Chondrocyte (in vitro differentiated cells): ENCODE data around the gene TBL3. TPM values are rescaled to one million over a fixed set of nuclear protein-coding genes. Genes with fewer than 3 reads are reported as not detected.
"Not testable (repeated sequence)": the region's sequence is repeated elsewhere in the genome, so short reads cannot be mapped to it uniquely, and the experiment has no call there.

Experiments used
- DNase-seq: peaks from one replicate; pipeline ENCODE4 v3.0.0; 2021; ENCODE audit warnings: mixed read lengths, low spot score
- H3K27ac Mint-ChIP-seq: one replicate; pipeline ENCODE4 v1.8.0; 2021; ENCODE audit warnings: mild to moderate bottlenecking, moderate library complexity, mixed read lengths; ENCODE audit not compliant: unreplicated experiment
- H3K27me3 Mint-ChIP-seq: 2 replicates; pipeline ENCODE4 v1.8.0; 2021; ENCODE audit warnings: low read depth, mixed read lengths
- H3K36me3 Mint-ChIP-seq: 2 replicates; pipeline ENCODE4 v1.8.0; 2021; ENCODE audit warnings: low read depth, mixed read lengths
- H3K4me1 Mint-ChIP-seq: 2 replicates; pipeline ENCODE4 v1.8.0; 2021; ENCODE audit warnings: low read depth, mild to moderate bottlenecking, mixed read lengths
- H3K4me3 Mint-ChIP-seq: one replicate; pipeline ENCODE4 v1.8.0; 2021; ENCODE audit warnings: mild to moderate bottlenecking, moderate library complexity, mixed read lengths; ENCODE audit not compliant: unreplicated experiment
- H3K9me3 Mint-ChIP-seq: 2 replicates; pipeline ENCODE4 v1.8.0; 2021; ENCODE audit warnings: low read depth, mixed read lengths
- total RNA-seq: library from RNA; stranded (reverse); gene quantifications from 3 replicates; pipeline ENCODE4 v1.2.1, GENCODE V29; 2021
- TF ChIP-seq, protein P1 (sequence below): fragments of 200-600 bp; sonication (generic); IDR thresholded peaks from 2 replicates; pipeline ENCODE4 v1.5.0; 2021; ENCODE audit warnings: antibody characterized with exemption, mild to moderate bottlenecking, moderate library complexity

The TBL3 gene
- total RNA-seq, 1 donor from 2014 or later: 21.6 TPM

DNA sequence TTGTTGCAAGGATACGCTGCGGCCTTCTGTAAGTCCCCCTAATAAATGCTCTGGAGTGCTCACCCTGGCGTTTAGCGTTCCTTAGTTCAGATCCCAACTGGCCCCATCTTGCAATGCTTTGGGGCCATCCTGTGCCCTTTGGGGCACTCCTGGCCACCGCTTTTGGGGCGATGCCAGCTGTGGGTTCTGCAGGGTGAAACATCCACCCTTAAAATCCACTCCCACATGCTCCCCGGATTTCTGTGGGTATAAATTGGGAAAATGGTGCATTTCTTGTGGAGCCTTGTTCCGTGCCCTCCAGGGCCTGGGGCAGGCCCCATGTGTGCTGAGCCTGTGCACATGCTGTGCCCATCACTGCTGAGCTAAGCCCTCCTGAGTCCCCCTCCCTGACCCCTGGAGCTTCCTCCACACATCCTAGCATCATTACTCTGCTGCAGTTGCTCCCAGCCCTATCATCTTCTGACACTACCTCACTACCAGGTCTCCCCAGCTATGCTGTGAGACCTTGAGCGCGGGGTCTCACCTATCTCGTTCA lies 34.8 kb upstream of the TBL3 start:
- peaks cover 8% of the 10 kb centered on the region for H3K4me1 Mint-ChIP-seq
- no peak overlapping the region for H3K27ac Mint-ChIP-seq
- H3K9me3 Mint-ChIP-seq: no peaks in the 10 kb centered on the region
- H3K4me3 Mint-ChIP-seq: no peak overlapping the region
- TF ChIP-seq, protein P1, sequence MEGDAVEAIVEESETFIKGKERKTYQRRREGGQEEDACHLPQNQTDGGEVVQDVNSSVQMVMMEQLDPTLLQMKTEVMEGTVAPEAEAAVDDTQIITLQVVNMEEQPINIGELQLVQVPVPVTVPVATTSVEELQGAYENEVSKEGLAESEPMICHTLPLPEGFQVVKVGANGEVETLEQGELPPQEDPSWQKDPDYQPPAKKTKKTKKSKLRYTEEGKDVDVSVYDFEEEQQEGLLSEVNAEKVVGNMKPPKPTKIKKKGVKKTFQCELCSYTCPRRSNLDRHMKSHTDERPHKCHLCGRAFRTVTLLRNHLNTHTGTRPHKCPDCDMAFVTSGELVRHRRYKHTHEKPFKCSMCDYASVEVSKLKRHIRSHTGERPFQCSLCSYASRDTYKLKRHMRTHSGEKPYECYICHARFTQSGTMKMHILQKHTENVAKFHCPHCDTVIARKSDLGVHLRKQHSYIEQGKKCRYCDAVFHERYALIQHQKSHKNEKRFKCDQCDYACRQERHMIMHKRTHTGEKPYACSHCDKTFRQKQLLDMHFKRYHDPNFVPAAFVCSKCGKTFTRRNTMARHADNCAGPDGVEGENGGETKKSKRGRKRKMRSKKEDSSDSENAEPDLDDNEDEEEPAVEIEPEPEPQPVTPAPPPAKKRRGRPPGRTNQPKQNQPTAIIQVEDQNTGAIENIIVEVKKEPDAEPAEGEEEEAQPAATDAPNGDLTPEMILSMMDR: no peak
- DNase-seq: no peak
- H3K27me3 Mint-ChIP-seq: no peaks in the 10 kb centered on the region
- peaks cover 10% of the 10 kb centered on the region for H3K36me3 Mint-ChIP-seq

DNA sequence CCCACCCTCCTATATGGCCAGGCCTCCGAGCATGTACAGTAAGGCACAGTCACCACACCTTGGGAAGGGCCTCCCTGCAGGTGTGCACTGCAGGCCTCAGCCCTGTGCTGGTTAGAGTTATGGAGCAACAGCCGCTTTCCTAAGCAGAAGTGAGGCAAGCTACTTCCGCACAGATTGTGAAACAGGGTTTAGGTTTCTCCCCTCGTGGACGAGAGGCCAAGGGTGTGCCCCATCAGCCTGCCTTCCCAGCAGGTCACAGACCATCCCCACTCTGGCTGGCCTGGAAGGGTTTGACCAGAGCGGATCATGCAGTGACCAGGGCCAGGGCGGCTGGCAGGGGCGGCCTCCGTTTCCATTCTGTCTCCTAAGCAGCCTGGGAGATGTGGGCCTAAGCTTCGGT lies 33.5 kb upstream of the TBL3 start:
- Mint-ChIP-seq H3K27ac (no peak overlapping the region), H3K9me3 (no peaks in the 10 kb centered on the region), H3K4me3 (no peak overlapping the region), H3K4me1 (peaks cover 15% of the 10 kb centered on the region), H3K27me3 (no peaks in the 10 kb centered on the region), H3K36me3 (peaks cover 10% of the 10 kb centered on the region)
- no peak for DNase-seq
- TF ChIP-seq, protein P1: no peak

- Mint-ChIP-seq H3K27me3 (no peaks in the 10 kb centered on the region), H3K4me3 (no peak overlapping the region), H3K36me3 (peaks cover 10% of the 10 kb centered on the region), H3K4me1 (peaks cover 20% of the 10 kb centered on the region), H3K27ac (no peak overlapping the region), H3K9me3 (no peaks in the 10 kb centered on the region)
- TF ChIP-seq, protein P1: no peak
- no peak for DNase-seq
Observed at GRCh38 chr16:1938910-1939309, 32.9 kb upstream of the TBL3 start.

- not testable (repeated sequence) for DNase-seq, H3K36me3 Mint-ChIP-seq, H3K27ac Mint-ChIP-seq, H3K27me3 Mint-ChIP-seq, H3K9me3 Mint-ChIP-seq, H3K4me3 Mint-ChIP-seq
- H3K4me1 Mint-ChIP-seq: peaks cover 20% of the 10 kb centered on the region
Observed at GRCh38 chr16:1939833-1940232, 32.0 kb upstream of the TBL3 start.

DNA sequence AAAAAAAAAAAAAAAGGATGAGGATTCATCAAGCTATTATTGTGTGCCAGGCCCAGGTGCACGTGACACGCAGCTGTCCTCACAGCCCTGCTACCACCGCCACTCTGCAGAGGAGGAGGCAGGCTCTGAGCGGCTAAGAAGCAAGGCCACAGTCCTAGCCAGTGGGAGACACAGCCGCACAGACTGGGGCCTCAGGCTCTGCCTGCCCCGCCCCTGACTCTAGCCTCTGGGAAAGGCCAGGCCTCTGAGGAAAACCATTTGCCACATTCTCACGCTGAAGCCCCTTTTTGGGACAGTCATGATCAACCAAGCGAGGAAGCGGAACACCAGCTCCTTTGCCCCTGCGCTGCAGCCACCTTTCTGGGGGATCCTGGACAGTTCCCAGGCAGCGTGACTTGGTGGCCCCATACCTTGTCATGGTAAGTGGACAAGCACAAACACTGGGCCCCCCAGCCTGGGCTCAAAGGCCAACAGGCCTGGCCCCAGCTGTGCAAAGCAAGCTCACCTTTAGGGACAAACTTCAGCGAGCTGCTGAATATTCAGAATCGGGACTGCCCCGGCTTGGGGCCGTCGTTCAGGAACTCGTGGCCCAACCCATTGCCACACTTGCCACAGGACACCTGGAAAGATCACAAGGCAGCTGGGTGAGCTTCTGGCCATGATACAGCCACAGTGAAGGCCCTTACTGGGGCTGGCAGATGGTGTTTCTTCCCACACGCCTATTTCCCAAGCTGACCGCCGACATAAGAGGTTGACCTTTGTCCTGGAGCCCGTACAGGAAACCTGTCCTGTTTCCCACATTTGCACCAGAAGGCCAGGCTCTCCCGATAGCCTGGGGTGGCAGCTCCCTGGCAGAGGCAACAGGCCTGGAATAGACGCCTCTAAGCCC lies 31.3 kb upstream of the TBL3 start:
- TF ChIP-seq, protein P1: no peak
- Mint-ChIP-seq H3K4me1 (peaks cover 20% of the 10 kb centered on the region), H3K9me3 (no peaks in the 10 kb centered on the region), H3K27me3 (no peaks in the 10 kb centered on the region), H3K36me3 (peaks cover 10% of the 10 kb centered on the region), H3K27ac (no peak overlapping the region), H3K4me3 (no peak overlapping the region)
- DNase-seq: no peak
